NCI-H524 treated with DMSO at 0.1 percent for 48 hours (cell line): ENCODE measurements around the gene CD1E.
"Not testable (repeated sequence)": the region's sequence is repeated elsewhere in the genome, so short reads cannot be mapped to it uniquely, and the experiment has no call there.

Source experiments
- DNase-seq: peaks from one replicate; lab custom pipeline; 2025; lab: John Stamatoyannopoulos, UW

CD1E gene

DNA sequence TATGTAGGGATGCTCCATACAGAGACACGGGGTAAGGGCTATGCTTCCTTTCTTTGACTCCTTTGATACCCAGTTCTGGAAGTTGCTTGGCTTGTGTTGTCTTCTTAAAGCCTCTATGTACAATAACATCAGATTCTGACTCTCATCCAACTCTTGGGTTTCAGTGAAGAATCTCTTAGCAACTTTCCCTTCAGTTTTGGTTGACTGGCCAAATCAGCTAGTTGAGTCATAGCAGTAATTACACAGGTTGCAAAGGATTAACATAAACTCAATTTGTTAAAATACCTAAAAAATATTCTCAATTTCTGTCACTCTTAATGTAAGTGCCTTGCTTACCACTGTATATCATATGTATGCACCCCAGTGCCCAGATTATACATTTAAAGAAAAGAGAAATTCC, 9.2 kb downstream of the CD1E start:
- DNase-seq, result no peak

DNA sequence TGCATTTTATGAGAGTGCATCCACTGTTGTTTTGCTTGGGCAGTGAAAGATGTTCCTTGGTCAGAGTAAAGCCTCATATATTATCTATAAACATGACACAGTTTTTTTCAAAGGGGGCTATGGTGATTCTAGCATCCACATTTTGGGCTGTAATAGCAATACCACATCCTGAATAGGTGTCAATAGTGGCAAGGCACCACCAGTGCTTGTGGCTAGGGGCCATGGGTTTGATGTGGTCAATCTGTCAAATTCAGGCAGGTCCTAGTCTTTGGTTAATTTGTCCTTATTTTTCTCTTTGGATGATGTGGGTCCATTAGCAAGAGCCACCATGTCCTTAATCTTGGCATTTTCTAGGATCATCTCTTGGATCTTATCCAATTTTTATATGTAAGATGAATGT, 13.1 kb downstream of the CD1E start:
- DNase-seq, result no peak

- DNase-seq, result no peak
Observed at GRCh38 chr1:158371188-158371953, 17.7 kb downstream of the CD1E start.

- not testable (repeated sequence) for DNase-seq
Observed at GRCh38 chr1:158374101-158374500, 20.4 kb downstream of the CD1E start.

DNA sequence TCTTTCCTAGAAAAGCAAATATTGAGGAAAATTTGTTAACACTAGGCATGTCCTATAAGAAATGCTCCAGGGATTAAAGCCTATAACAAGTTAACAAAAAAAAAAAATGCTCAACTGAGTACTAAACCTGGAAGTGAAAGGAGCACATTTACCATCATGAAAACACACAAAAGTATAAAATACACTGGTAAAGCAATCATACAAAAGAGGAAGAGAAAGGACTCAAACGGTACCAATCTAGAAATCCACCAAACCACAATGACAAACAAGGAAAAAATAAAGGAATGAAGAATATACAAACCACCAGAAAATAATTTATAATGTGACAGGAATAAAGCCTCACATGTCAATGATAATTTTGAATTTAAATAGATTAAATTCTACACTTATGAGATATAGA, 21.2 kb downstream of the CD1E start:
- no peak for DNase-seq

GRCh38 chr1:158390331-158390730, 36.6 kb downstream of the CD1E start:
- DNase-seq, result no peak

DNA sequence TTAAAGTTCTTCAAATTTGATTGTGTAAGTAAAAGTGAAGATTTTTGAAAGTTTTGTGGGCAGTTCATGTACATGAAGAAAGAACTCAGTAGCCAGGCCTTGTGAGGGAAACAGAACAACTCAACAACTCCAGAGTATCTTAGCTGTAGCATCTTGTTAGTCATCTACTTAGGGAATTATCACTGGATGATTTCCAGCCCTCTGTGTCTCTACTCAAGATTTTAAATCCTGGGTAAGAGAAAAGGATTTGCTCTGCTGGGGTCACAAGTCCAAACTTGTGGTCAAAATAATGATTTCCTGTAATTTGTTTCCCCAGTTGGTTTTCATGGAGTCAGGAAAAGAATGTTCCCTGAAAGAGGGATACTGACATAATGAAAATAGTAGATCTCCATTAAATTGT, 37.4 kb downstream of the CD1E start:
- DNase-seq, result no peak

DNA sequence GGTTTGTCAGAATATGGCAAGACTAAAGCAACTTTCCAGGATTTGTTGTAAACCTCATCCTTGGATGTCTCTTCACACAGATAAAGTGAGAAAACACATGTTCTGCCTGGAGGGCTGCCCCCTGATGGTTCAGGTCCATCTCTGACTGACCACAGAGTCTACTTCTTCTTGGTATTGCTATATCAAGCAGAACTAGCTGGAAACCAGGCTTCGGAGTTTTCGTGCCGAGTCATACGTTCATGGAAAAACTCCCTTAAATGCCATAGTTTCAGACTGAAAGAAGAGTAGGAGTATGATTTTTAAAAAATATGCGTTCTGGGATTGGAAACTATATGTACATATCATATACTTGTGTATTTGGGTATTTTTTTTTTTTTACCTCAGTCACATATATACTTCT, 39.8 kb downstream of the CD1E start:
- no peak for DNase-seq

- DNase-seq, result no peak
Observed at GRCh38 chr1:158396646-158397045, 43.0 kb downstream of the CD1E start.

DNA sequence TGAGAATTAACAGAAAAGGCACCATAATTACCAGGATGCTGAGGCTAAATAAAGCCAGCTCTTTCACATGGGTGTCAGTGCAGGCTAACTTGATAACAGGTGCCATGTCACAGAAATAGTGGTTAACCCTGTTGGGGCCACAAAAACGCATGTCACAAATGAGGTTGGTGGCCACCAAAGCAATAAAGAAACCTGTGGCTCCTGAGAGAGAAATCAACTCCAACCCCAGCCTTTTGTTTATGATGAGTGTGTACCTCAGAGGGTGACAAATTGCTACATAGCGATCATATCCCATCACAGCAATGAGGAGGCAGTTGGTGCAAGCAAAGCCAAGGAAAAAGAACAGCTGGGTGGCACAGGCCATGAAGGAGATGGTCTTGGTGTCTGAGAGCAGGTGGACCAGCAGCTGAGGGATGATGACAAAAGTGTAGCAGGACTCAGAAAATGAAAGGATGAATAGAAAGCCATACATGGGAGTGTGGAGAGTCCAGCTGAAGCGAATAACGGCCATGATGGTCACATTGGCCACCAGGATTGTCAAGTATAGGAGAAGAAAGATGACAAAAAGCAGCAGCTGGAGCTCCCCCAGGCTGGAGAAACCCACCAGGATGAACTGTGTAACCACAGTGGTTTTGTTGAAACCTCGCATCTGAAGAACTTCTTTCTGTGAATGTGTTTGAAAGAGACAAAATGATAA, 45.3 kb downstream of the CD1E start, which contains the start of gene OR10T2:
TSS of gene OR10T2 (minus strand) at position 649 of the 697 bp plus-strand sequence. CDS start at position 649, 0 bp downstream.
- DNase-seq, result no peak

DNA sequence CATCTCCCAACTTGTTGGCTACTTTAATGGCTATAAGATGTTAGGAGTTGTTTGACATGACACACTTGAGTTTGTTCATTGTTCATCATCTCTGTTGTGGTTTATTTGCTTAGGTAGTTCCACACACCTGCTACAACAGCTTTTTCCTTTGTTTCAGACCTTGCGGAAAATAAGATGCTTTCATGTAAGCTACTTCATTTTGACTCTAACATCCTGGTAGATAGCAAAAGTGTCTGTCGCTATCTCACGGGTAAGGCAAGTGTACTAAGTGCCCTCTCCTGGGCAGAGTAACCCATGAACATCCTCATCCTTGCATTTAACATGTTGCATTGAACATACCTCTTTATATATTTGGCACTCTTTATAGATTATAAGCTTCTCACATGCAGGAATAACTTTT, 47.2 kb downstream of the CD1E start:
- DNase-seq, result no peak

DNA sequence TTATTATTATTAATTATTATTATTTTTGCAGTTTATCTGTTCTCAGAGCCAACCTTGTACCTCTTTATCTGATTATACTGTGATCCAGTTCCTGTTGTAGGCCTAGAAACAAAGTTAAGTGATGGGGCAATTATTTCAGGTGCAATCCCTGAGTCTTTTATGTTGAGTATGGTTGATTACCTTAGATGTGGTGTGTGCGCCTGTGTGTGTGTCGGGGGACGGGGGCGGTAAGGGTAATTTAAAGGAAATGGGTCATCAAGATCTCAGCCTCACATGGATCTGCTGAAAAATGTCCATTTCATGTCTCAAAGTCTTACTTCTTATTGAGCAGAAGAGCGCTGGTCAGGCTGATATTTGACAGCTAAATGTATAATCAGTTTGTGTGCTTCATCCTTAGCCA, 53.4 kb downstream of the CD1E start:
- no peak for DNase-seq
